Esophagus muscularis mucosa (tissue), 4 donors: ENCODE results near the gene BRCC3.

Source experiments
- EP300 ChIP-seq: sonication (generic); formaldehyde crosslinking; IDR thresholded peaks from one replicate; pipeline ENCODE4 v1.6.1; 2017; ENCODE audit warnings: antibody characterized with exemption
- POLR2A ChIP-seq: fragments of 450-650 bp; IDR thresholded peaks from one replicate; pipeline ENCODE4 v1.6.1; 2017; ENCODE audit warnings: antibody characterized with exemption, moderate library complexity, mild to moderate bottlenecking, low read depth
- POLR2AphosphoS5 ChIP-seq, 2 donors: sonication (generic); formaldehyde crosslinking; IDR thresholded peaks; one replicate each; pipeline ENCODE4 v1.6.1; 2017; ENCODE audit warnings: antibody characterized with exemption in 2 of 2
- TF ChIP-seq, protein P1 (sequence below), 3 experiments: fragments of 200-600 bp in 2 of 3; fragments of 450-650 bp in 1 of 3; sonication (generic) in 2 of 3; IDR thresholded peaks; one replicate each; pipeline ENCODE4 v1.5.1; 2017 to 2019; ENCODE audit warnings: antibody characterized with exemption in 3 of 3, mild to moderate bottlenecking in 2 of 3, moderate library complexity in 1 of 3

DNA sequence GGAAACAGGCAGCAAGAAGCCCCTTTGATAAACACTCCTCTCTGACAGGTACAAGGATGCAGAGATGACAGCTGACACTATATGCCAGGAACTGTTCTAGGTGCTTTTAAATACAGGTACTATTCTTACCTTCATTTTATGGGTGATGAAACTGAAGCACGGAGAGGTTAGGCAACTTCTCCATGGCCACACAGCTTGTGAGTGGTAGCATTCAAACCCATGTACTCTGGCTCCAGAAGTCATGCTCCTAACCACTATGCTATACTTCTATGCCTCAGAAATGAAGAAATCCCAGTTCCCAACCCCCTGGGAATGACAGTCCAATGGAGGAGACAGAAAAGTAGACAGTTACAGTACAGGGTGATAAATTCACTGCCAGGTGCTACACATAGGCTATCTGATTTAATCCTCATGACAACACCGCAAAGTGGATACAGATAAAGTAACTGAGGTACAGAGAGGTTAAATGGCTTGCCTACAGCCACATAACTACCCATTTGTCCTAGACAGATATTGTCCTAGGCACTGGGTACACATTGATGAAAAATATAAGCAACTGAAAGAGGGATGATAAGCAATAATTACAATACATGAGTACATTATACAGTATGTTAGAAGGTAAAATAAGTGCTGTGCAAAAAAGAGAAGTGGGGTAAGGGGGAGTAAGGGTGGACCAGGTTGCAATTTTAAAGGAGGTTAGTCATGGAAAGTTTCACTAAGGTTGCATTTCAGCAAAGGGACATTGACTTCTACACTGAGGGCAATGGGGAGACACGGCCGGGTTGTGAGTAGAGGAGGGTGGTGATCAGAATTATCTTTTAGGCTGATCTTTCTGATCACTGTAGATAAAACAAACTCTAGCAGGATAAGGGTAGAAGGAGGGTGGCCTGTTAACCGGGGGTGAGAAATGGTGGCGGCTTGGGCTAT, 47.1 kb upstream of the BRCC3 start:
- TF ChIP-seq, protein P1, sequence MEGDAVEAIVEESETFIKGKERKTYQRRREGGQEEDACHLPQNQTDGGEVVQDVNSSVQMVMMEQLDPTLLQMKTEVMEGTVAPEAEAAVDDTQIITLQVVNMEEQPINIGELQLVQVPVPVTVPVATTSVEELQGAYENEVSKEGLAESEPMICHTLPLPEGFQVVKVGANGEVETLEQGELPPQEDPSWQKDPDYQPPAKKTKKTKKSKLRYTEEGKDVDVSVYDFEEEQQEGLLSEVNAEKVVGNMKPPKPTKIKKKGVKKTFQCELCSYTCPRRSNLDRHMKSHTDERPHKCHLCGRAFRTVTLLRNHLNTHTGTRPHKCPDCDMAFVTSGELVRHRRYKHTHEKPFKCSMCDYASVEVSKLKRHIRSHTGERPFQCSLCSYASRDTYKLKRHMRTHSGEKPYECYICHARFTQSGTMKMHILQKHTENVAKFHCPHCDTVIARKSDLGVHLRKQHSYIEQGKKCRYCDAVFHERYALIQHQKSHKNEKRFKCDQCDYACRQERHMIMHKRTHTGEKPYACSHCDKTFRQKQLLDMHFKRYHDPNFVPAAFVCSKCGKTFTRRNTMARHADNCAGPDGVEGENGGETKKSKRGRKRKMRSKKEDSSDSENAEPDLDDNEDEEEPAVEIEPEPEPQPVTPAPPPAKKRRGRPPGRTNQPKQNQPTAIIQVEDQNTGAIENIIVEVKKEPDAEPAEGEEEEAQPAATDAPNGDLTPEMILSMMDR (IDR thresholded peaks at IDR 0.05), result no peak
- TF ChIP-seq POLR2A (no peak), POLR2AphosphoS5 (IDR thresholded peaks at IDR 0.05) (no peak), EP300 (no peak)
